Ureter (tissue), 1 donor: ENCODE results near the gene HASPIN. TPM values are rescaled to one million over a fixed set of nuclear protein-coding genes. Genes with fewer than 3 reads are reported as not detected.
A peak's percentile ranks its signal among the peaks of the same experiment; 100 is the strongest.
"Not testable (repeated sequence)": the region's sequence is repeated elsewhere in the genome, so short reads cannot be mapped to it uniquely, and the experiment has no call there.

Experiments
- DNase-seq: peaks from one replicate; pipeline ENCODE4 v3.0.0-alpha.2; 2020; ENCODE audit warnings: low spot score
- total RNA-seq: library from RNA; stranded (reverse); gene quantifications from one replicate; pipeline ENCODE4 v1.2.4, GENCODE V29; 2023
- donor health status: DM: yes; HTN: yes; CAD: no.

The HASPIN gene
- total RNA-seq, 1 donor from 2014 or later: 0.31 TPM

DNA sequence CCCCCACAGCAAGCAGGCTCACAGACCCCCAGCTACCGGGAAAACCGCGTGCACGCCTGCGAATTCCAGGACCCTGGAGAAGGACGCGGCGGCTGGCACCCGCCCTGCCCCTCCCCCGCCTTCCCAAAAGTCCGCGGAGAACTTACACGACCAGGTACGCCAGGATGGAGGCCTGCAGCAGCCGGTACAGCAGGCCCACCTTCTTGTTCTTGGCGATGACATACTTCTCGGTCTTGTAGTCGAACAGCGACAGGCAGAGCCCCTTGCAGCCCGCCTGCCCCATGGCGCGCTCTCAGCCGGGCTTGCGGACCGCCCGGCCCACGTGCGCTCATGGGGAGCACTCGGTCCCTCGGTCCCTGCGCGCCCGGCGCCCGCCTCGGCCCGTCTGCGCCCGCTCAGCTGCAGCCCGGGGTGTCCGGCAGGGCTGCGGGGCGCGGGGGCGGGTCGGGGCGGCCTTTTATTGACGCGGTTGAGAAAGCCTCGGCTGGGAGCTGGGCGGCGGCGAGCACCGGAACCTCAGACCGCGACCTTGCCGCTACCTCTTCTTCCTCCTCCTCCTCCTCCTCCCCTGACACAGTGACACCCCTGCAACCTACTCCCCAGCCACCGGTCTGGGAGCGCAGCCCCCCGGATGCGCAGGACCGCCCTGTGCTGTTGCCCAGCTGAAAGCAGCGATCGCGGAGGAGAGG, 27.8 kb upstream of the HASPIN start, which contains the start of gene P2RX5:
TSS of gene P2RX5 (minus strand) at position 433 of the 689 bp plus-strand sequence. CDS start at position 283, 150 bp downstream.
- no peak for DNase-seq

GRCh38 chr17:3697103-3697476, 26.6 kb upstream of the HASPIN start:
- no peak for DNase-seq

GRCh38 chr17:3698139-3698538, 25.6 kb upstream of the HASPIN start:
- no peak for DNase-seq

- DNase-seq: no peak
Measured at GRCh38 chr17:3699951-3700350, 23.8 kb upstream of the HASPIN start.

GRCh38 chr17:3702041-3702539, 21.6 kb upstream of the HASPIN start:
- not testable (repeated sequence) for DNase-seq

DNA sequence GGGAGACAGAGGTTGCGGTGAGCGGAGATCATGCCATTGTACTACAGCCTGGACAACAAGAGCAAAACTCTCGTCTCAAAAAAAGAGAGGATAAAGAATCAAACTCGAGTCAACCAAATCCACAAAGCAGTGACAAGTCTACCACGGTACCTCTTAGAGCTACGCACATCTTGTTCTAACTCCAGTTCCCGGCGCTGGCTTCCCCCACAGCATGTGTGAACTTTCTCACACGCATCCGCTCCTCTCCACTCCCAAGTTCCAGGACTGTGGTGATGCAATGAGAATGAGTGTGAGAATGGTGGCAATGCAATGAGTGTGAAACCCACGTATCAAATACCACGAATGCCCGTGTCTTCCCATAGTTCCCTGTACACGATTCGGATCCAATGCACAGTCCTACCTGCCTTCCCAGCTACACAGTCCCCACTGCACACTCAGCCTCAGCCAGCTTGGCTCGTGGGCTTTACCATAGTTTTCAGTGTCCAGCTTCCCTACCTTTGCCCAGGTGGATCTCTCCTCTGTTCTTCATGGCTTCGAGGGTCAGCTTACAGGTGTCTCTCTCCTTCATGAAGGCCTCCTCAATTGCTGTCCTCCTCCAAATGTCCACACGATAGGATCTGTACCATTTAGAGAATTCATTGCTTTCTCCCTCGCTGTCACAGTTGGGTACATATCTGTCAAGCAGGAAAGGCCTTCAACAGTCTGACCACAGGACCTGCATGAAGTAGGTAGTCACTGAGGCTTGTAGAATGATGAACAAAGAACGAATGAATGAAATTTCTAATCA, 18.6 kb upstream of the HASPIN start:
- DNase-seq: no peak

DNA sequence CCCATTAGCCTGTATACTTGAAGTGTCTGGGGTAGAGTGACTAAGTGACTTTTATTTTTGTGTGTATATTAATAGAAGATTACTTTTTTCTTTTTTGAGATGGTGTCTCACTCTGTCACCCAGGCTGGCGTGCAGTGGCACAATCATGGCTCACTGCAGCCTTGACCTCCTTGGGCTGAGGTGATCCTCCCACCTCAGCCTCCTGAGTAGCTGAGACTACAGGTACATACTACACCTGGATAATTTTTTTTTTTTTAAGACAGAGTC, 18.1 kb upstream of the HASPIN start:
- DNase-seq: not testable (repeated sequence)

DNA sequence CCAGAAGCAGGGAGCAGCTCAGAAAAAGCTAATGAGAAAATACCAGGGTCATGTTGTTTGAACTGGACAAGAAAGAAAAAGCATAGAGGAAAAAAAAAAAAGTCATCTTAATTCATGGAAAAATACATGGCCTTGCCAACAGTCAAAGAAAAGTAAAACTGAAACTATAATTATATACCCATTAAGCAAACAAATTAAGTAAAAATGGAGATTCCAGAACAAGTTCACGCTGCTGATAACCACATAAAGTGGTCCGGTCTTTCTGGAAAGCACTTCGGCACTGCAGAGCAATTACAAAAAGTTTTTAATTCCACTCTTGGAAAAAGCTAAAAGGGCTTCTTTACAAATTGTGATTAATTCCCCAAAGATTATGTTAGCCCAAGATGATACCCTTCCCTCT, 15.3 kb upstream of the HASPIN start:
- DNase-seq: no peak

DNA sequence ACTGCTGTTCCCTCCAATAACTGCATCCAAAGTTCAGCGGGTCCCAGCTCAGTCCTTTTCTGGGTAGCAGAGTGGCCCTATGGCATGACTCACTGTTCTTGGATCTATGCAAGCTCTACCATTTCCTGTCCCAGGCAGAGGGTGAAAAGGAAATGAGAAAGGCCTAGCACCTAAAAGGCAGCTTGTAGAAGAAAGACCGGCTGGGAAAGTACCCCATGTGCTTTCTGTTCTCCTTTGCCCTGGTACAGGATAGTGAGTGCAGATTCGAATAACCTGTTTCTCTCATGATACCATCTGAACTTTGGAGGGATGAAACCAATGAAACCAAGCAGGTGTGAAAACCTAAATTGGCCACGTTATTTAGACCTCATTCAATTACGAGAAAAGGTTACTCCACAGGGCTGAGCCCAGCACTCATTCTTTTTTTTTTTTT, 12.7 kb upstream of the HASPIN start:
- peak; percentile 70 for DNase-seq

DNA sequence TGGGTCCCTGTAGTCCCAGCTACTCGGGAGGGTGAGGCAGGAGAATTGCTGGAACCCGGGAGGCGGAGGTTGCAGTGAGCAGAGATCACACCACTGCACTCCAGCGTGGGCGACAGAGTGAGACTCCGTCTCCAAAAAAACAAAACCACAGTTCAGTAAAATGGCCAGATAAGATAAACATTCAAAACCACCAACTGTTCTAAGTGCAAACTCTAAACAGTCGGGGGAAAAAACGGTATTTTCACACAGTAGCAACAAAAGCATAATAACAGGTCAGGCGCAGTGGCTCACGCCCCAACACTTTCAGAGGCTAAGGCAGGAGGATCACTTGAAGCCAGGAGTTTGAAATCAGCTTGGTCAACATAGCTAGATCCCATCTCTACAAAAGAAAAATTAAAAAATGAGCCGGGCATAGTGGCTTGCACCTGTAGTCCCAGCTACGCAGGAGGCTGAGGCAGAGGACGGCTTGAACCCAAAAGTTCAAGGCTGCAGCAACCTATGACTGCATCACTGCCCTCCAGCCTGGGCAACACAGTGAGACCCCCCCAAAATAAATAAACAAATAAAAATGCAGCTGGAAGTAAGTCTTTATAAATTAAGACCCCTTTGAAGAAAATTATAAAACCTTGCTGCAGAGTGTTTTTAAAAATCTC, 10.8 kb upstream of the HASPIN start:
- DNase-seq: no peak

DNA sequence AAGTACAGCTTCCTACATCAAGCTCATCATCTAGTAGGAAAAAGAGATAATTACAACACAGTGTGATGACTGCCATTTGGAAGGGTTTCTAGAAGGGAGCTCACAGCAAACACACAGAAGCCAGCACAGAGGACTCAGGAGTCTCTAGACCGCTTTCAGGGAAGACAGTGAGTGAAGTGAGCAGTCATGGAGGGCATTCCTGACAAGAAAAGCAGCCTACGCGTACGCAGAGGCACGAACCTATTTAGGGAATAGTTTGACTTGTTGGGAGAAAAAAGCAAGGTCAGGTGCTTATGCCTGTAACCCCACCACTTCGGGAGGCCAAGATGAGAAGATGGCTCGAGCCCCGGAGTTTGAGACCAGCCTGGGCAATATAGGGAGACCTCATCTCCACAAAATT, 8.4 kb upstream of the HASPIN start:
- DNase-seq: no peak

DNA sequence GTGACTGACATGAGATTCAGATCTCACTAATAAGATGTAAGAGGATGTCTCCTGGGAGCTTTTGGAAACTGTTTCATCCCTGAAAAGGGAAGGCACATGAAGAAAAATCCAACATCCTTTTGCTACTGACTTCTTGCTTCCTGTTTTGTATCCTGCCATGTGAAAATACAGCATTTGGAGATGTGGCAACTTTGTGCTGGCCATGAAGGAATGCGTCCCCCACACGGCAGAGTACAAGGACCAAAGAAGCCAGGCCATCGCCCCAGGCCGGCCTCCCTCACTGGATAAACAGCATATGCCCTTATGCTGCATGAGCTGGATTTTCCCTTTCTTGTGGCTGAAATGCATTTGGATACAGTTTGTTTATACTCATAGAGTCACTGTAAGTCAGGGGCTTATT, 5.5 kb upstream of the HASPIN start:
- DNase-seq: no peak

- DNase-seq: no peak
Measured at GRCh38 chr17:3719265-3719664, 4.4 kb upstream of the HASPIN start.

DNA sequence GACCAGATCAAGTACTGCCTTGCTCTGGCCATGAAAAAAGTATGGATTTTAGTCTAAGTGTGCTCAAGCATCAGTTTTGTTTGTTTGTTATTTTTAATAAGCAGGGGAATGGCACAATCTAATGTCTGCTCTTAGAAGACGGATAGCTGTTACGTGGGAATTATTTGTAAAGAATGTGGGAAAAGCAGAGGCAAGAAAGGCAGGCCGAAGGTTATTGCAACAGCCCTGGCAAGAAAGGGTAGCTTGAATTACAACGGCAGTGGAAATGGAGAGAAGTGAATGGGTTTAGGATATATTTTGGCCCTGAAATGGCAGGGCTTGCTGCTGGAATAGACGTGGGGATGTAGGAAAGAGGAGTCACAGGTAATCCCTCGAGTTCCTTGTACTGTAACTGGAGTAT, 987 bp upstream of the HASPIN start:
- DNase-seq: no peak

GRCh38 chr17:3723188-3723555, 531 bp upstream of the HASPIN start:
- DNase-seq: no peak

GRCh38 chr17:3724378-3725077, 825 bp downstream of the HASPIN start:
- no peak for DNase-seq

- DNase-seq: no peak
Measured at GRCh38 chr17:3727041-3727440, 3.3 kb downstream of the HASPIN start.

DNA sequence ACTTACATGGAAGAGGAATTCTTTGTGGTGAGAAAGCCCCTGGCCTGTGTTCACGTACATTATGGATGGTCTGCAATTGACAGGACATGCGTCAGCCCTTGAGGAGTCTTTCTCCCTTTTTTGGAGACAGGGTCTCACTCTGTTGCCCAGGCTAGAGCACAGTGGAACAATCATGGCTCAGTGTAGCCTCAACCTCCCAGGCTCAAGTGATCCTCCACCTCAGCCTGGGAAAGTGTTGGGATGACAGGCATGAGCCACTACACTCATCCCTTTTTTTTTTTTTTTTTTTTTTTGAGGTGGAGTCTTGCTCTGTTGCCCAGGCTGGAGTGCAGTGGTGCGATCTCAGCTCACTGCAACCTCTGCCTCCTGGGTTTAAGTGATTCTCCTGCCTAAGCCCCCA, 4.4 kb downstream of the HASPIN start:
- DNase-seq: not testable (repeated sequence)

DNA sequence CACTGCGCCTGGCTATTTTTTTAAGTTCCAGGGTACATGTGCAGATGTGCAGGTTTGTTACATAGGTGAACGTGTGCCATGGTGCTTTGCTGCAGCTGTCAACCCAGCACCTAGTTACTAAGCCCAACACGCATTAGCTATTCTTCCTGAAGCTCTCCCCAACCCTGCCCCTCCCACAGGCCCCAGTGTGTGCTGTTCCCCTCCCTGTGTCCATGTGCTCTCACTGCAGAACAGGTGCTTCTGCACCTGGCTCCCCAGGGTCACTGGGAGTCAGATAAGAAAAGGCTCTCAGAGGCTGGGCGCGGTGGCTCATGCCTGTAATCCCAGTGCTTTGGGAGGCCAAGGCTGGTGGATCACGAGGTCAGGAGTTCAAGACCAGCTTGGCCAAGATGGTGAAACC, 6.2 kb downstream of the HASPIN start:
- no peak for DNase-seq

DNA sequence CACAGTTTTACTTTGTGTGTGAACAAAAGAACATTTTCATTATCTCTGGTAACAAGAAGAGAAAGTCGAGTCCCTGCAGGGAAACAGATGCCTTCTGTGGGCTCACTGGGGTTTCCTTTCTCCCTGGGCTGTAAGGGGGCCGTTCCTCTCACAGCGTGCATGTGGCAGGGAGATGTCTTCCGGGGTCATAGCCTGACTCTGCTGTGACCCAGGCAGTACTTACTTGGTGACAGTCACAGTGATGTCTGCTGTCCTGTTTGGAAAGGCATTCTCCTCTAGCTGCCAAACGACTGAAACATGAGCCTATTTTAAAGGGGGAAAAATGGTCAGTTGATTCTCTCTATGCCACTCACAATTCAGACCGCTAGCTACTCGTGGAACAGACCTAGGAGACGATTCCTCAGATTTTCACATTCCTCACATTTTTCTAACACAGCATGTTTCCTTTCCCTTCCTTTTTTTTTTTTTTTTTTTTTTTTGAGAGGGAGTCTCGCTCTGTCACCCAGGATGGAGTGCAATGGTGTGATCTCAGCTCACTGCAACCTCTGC, 7.3 kb downstream of the HASPIN start:
- DNase-seq: no peak

- DNase-seq: no peak
Measured at GRCh38 chr17:3732210-3732621, 8.5 kb downstream of the HASPIN start.

GRCh38 chr17:3734911-3735276, 11.2 kb downstream of the HASPIN start:
- DNase-seq: not testable (repeated sequence)
